HG03432 (cell line): ENCODE measurements around the gene ZC3HAV1.
"Not testable (repeated sequence)": the region's sequence is repeated elsewhere in the genome, so short reads cannot be mapped to it uniquely, and the experiment has no call there.

Experiments used
- ATAC-seq: cut with Tn5 transposase; IDR thresholded peaks from one replicate; pipeline ENCODE4 v1.9.1; 2021; ENCODE audit warnings: mild to moderate bottlenecking, moderate library complexity; ENCODE audit not compliant: unreplicated experiment

The ZC3HAV1 gene

DNA sequence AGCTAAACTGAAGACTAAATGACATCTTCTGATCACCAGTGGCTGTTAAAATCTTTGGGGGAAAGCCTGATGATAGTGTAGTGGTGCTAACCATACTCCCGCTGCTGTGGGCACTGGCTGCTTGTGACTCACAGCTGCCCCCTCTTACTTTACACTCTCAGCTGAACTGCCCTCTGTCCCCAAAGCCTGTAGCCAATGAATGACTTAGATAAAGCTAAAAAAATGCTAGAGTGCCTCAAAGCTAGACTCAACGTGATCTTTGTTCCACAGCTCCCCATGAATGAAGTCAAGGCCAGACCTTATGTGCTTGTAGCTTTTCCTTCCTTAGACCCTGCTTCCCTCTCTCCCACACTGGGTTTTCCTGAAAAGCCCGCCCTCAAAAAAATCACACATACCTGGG is 80.2 kb downstream of the ZC3HAV1 start:
- ATAC-seq = no peak

DNA sequence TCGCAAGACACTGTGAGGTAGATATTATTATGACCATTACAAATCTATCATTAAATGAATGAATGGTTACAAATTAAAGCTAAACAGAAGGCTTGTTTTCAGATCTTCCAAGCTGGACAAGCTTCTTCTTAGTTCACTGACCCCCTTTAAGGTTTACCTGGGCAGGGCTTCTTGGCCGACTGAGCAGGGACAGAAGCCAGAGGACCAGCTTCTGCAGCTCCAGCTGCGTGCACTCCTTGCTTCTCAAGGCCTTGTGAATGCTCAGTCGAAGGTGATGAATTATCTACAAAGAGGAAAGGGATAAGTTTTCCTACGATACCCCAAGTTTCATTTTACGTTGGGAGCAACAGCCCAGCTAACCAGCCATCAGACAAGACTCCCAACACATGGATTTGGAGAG is 83.0 kb downstream of the ZC3HAV1 start:
- no peak for ATAC-seq

DNA sequence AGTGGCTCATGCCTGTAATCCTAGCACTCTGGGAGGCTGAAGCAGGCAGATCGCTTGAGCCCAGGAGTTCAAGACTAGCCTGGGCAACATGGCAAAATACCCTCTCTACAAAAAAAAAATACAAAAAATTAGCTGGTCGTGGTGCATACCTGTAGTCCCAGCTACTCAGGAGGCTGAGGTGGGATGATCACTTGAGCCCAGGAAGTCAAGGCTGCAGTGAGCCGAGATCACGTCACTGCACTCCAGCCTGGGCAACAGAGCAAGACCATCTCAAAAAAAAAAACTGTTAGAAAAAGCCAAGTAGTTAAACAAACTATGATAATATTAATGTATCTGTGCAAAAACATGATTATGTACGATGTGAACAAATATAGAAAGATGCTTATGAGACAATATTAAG is 83.7 kb downstream of the ZC3HAV1 start:
- not testable (repeated sequence) for ATAC-seq

DNA sequence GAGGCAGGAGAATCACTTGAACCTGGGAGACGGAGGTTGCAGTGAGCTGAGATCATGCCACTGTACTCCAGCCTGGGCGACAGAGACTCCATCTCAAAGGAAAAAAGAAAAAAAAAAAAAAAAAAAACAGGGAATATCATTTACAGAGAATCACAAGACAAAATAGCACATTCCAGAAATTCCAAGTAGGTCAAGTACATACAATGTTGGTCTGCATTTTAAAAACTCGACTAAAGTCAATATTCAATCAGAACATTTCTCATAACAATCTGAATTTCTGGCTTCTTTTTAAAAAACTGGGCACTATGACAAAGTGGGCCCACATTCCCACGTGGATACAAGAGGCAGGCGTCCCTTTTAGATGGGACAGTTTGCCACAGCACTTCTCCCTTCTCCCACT is 86.4 kb downstream of the ZC3HAV1 start:
- ATAC-seq = no peak

DNA sequence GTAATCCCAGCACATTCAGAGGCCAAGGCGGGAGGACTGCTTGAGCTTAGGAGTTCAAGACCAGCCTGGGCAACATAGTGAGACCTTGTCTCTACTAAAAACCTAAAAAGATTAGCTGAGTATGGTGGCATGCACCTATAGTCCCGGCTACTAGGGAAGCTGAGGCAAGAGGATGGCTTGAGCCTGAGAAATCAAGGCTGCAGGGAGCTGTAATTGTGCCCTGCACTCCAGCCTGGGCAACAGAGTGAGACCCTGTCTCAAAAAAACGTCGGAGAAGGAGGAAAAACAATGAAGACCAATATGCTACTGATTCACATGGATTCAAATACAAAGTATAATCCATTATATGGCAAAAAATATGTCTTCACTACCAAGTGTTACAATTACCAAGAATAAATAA is 87.2 kb downstream of the ZC3HAV1 start:
- no peak for ATAC-seq

DNA sequence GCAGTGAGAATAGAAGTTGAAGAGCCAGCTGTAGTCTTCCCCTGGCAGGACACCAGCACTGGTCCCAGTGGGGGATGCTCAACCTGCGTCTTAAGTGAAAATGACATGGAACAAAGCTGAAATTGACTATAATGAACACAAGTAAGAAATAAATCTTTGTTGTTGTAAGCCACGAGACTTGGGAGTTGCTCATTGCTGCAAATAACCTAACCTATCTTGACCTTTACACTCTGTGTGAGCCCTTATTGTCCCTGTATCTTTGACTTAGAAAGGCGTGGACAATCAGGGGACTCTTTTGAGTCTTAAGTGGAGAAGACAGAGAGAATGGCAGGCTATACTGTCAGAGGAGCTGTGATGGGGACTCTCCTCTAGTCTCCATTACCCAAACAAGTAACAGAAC is 90.6 kb downstream of the ZC3HAV1 start:
- ATAC-seq = no peak

DNA sequence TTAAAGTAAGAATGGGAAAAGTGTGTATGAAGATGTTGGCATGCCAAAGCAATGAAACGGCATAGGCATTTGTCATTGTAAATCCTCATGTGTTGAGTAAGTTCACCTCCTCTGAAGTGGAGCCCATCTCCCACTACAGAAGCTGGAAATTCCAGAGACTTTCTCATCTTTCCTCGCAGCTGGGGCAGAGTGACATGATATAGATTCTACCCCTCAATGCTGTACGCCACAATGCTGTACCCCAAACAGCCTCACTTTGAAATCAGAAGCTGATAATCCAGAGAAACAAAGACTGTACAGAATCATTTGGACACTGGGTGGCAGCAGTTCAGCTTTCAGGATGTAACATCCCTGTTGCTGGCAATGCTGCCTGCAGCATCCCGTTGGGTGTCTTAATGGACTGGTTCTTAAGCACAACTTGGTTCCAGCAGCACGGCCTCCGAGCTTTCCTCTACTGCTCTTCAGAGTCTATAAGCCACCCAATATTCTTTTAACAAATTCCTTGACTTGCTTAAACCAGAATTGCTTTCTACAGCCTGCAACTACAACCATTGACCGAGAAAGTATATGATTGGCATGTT is 92.5 kb downstream of the ZC3HAV1 start:
- peak; percentile 89 for ATAC-seq

DNA sequence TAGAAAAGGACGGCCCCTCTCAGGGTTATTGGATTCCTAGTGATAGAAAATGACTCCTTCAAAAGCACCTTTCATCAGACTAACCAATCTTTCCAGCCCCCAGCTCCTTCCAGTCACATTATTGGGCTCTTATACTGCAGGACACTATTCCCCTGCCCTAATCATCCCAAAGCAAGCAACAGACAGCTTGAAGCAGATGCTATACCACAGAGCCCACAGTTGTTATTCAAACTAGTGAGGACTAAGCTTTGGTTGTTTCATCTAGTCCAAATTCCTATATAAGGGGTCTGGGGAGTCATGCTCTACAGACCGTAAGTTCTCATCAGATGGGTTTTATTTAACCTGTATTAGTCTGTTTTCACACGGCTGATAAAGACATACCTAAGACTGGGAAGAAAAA is 98.1 kb downstream of the ZC3HAV1 start:
- no peak for ATAC-seq

DNA sequence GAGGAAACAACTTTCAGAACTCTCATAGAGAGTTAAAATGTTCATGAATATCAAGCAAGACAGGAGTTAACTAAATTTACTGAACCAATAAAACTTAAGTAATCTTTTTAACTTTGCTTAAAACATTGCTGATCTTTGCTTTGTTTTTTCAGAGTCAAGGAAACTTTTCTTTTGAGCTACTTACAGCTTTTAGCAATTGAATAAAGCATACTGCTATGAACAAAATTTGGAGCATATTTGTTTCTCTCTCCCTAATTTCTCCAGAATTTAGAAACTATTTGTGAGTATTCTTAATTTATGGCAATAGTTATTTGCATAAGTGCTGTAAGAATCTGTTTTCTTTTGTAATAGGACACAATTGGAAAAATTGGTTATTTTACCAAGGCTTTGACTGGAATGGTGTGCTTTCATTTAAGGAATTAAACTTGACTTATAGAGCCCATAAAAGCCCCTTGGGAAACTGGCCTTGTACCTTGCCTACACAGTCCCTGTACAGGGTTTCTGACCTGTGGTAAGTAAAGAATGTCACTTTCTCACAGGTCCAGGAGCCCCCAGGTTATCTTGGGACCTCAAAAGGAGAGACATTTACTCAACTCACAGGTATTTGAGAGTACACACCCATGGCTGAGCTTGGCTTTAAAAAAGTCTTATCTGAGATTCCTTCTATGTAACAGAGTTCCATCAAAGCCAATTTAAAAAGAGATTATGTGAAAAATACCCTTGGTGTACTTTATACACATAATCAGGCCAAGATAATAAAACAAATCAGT is 105.0 kb downstream of the ZC3HAV1 start:
- no peak for ATAC-seq

DNA sequence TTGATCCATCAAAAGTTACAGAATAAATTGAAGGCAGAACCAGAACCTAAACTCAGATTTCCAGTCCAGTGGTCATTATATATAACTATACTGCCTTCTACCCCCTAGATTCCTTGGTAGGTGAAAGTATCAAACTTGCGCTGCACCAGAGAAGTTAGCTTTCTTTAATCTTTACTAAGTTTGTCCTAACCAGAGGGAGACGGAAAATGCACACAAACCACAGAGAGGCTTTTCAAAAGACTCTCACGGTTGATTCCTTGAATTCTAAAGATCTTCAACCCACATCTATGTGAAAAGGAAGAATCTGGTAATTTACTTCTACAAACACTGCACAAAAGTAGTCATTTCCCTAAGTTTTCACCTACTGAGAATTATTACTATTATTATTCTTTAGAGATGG is 110.1 kb downstream of the ZC3HAV1 start:
- ATAC-seq = no peak
